ENCODE data around the gene LYRM2. TPM values are rescaled to one million over a fixed set of nuclear protein-coding genes. Genes with fewer than 3 reads are reported as not detected.
A peak's percentile ranks its signal among the peaks of the same experiment; 100 is the strongest.

Gene LYRM2
- total RNA-seq, 1 donor from 2014 or later: 27.5 TPM

GRCh38 chr6:89525786-89526562 lies 112.6 kb downstream of the LYRM2 start:
- H3K4me3 Mint-ChIP-seq (ENCODE audit: unreplicated experiment): no peak overlapping the region
- peak overlapping the region; percentile 52 for H3K27ac Mint-ChIP-seq (ENCODE audit: unreplicated experiment)
- peaks cover 17% of the 10 kb centered on the region for H3K4me1 Mint-ChIP-seq (ENCODE audit: low read depth)
- TF ChIP-seq, protein P1, sequence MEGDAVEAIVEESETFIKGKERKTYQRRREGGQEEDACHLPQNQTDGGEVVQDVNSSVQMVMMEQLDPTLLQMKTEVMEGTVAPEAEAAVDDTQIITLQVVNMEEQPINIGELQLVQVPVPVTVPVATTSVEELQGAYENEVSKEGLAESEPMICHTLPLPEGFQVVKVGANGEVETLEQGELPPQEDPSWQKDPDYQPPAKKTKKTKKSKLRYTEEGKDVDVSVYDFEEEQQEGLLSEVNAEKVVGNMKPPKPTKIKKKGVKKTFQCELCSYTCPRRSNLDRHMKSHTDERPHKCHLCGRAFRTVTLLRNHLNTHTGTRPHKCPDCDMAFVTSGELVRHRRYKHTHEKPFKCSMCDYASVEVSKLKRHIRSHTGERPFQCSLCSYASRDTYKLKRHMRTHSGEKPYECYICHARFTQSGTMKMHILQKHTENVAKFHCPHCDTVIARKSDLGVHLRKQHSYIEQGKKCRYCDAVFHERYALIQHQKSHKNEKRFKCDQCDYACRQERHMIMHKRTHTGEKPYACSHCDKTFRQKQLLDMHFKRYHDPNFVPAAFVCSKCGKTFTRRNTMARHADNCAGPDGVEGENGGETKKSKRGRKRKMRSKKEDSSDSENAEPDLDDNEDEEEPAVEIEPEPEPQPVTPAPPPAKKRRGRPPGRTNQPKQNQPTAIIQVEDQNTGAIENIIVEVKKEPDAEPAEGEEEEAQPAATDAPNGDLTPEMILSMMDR (IDR thresholded peaks at IDR 0.05): no peak
- DNase-seq (ENCODE audit: low spot score): no peak
- H3K9me3 Mint-ChIP-seq (ENCODE audit: low read depth): no peaks in the 10 kb centered on the region
- H3K27me3 Mint-ChIP-seq (ENCODE audit: low read depth): no peaks in the 10 kb centered on the region
- peaks cover 1% of the 10 kb centered on the region for H3K36me3 Mint-ChIP-seq (ENCODE audit: low read depth)

DNA sequence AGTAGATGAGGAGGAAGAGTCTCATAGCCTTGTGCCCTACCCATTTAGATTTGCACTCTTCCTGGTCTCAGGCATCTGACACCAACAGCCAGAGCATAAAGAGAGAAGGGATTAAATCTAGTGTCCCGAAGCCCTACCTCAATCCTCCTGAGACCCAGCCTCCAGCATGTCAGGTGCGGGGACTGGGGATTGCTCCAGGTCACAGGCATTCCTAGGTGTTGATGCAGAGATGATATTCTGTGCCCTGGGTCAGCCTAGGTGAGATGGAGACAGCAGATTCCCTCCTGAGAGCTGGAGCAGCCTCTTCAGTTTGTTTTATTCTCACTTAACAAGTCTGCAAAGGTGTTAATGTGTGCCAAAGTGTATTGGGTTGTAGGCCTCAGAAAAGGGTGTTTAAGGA lies 115.8 kb downstream of the LYRM2 start:
- Mint-ChIP-seq H3K36me3 (ENCODE audit: low read depth) (no peaks in the 10 kb centered on the region), H3K9me3 (ENCODE audit: low read depth) (no peaks in the 10 kb centered on the region), H3K4me1 (ENCODE audit: low read depth) (peaks cover 17% of the 10 kb centered on the region), H3K4me3 (ENCODE audit: unreplicated experiment) (no peak overlapping the region), H3K27ac (ENCODE audit: unreplicated experiment) (no peak overlapping the region), H3K27me3 (ENCODE audit: low read depth) (no peaks in the 10 kb centered on the region)
- TF ChIP-seq, protein P1 (IDR thresholded peaks at IDR 0.05): no peak
- no peak for DNase-seq (ENCODE audit: low spot score)

- no peaks in the 10 kb centered on the region for H3K36me3 Mint-ChIP-seq (ENCODE audit: low read depth)
- no peaks in the 10 kb centered on the region for H3K27me3 Mint-ChIP-seq (ENCODE audit: low read depth)
- H3K4me1 Mint-ChIP-seq (ENCODE audit: low read depth): peaks cover 6% of the 10 kb centered on the region
- no peak overlapping the region for H3K27ac Mint-ChIP-seq (ENCODE audit: unreplicated experiment)
- no peaks in the 10 kb centered on the region for H3K9me3 Mint-ChIP-seq (ENCODE audit: low read depth)
- no peak overlapping the region for H3K4me3 Mint-ChIP-seq (ENCODE audit: unreplicated experiment)
- no peak for DNase-seq (ENCODE audit: low spot score)
- TF ChIP-seq, protein P1 (IDR thresholded peaks at IDR 0.05): no peak
Measured at GRCh38 chr6:89520736-89521135, 117.8 kb downstream of the LYRM2 start.

- H3K4me1 Mint-ChIP-seq (ENCODE audit: low read depth): no peaks in the 10 kb centered on the region
- H3K36me3 Mint-ChIP-seq (ENCODE audit: low read depth): no peaks in the 10 kb centered on the region
- TF ChIP-seq, protein P1 (IDR thresholded peaks at IDR 0.05): no peak
- H3K27ac Mint-ChIP-seq (ENCODE audit: unreplicated experiment): no peak overlapping the region
- H3K27me3 Mint-ChIP-seq (ENCODE audit: low read depth): no peaks in the 10 kb centered on the region
- no peaks in the 10 kb centered on the region for H3K9me3 Mint-ChIP-seq (ENCODE audit: low read depth)
- no peak overlapping the region for H3K4me3 Mint-ChIP-seq (ENCODE audit: unreplicated experiment)
- no peak for DNase-seq (ENCODE audit: low spot score)
Measured at GRCh38 chr6:89518352-89519055, 120.0 kb downstream of the LYRM2 start.

Other genes starting within 250 kb of the LYRM2 start
- gene RRAGD, start 226.5 kb downstream of the LYRM2 start, total RNA-seq: 8.9 to 18.8 TPM (median 17.9 TPM) in 3 replicates
- gene ANKRD6, start 205.6 kb downstream of the LYRM2 start, total RNA-seq: 22.4 to 31.3 TPM (median 28.7 TPM) in 3 replicates
- gene MDN1, start 181.0 kb upstream of the LYRM2 start, total RNA-seq: 32.2 to 35.8 TPM (median 32.9 TPM) in 3 replicates
- gene CASP8AP2, start 191.1 kb upstream of the LYRM2 start, total RNA-seq: 14.0 to 22.9 TPM (median 14.3 TPM) in 3 replicates

Measured in chondrocyte (in vitro differentiated cells).